ENCODE results near the gene PLA2G4A. TPM values are rescaled to one million over a fixed set of nuclear protein-coding genes. Genes with fewer than 3 reads are reported as not detected.
A peak's percentile ranks its signal among the peaks of the same experiment; 100 is the strongest.
"Not testable (repeated sequence)": the region's sequence is repeated elsewhere in the genome, so short reads cannot be mapped to it uniquely, and the experiment has no call there.

PLA2G4A gene
- total RNA-seq, 1 experiment from 2014 or later: 2.0 TPM

DNA sequence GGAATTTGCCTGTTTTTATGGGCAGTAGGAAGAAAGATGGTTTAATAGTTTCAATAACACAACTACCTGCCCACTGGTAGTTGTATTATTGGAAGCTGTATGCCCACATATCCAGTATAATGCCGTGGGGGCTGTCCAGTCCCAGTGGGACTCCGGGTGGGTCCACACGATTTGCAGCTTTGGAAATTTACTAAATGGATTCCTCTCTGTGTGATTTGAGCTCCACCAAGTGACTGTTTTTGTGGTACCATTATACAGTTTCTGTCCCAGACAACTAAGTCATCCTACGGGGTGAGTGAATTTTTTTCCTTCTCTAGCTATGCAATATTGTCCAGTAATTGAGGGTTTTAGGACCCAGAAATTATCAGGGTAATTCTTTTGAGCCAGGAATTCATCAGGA lies 86.8 kb downstream of the PLA2G4A start:
- Mint-ChIP-seq H3K4me1 (ENCODE audit: low read depth, unreplicated experiment) (no peaks in the 10 kb centered on the region), H3K9me3 (ENCODE audit: unreplicated experiment) (no peaks in the 10 kb centered on the region), H3K27ac (ENCODE audit: unreplicated experiment) (no peak overlapping the region), H3K27me3 (ENCODE audit: insufficient read depth, unreplicated experiment) (no peaks in the 10 kb centered on the region), H3K4me3 (ENCODE audit: unreplicated experiment) (no peak overlapping the region), H3K36me3 (ENCODE audit: insufficient read depth, unreplicated experiment) (no peaks in the 10 kb centered on the region)
- no peak for DNase-seq
- CTCF ChIA-PET: no interaction called here
- H3K36me3 ChIP-seq (ENCODE audit: control insufficient read depth, insufficient read depth, low read length): no peaks in the 10 kb centered on the region
- no TSS peak for BruUV-seq (replicated peaks)
- H3K4me3 ChIP-seq (ENCODE audit: low read depth, low read length): no peak overlapping the region
- peaks cover 3% of the 10 kb centered on the region; the same call in 1 of the 2 replicates for H3K4me1 ChIP-seq
- H3K27me3 ChIP-seq (replicated peaks; ENCODE audit: control insufficient read depth, insufficient read depth, low read length): no peaks in the 10 kb centered on the region
- intact Hi-C loops (cut with micrococcal nuclease; ENCODE audit: unreplicated experiment): loop anchor here (1.0 to 10.0 kb wide), 3 partner anchors 193 to 433 kb away; partner anchors contain the start of gene PTGS2
- TF ChIP-seq CTCF (IDR thresholded peaks at IDR 0.05; ENCODE audit: insufficient read depth in 1 of 2, low read depth in 1 of 2, low read length in 1 of 2, severe bottlenecking in 1 of 2, unreplicated experiment in 1 of 2): no peak
- POLR2A ChIA-PET: interaction anchor here (0.6 kb wide), 1 partner anchor 193 kb away, joined by 4 read pairs; no protein-coding TSS in a partner anchor
- no peaks in the 10 kb centered on the region for H3K9me3 ChIP-seq

- H3K9me3 Mint-ChIP-seq (ENCODE audit: unreplicated experiment); H3K4me1 ChIP-seq; H3K4me3 Mint-ChIP-seq (ENCODE audit: unreplicated experiment); H3K9me3 ChIP-seq; H3K36me3 ChIP-seq (ENCODE audit: control insufficient read depth, insufficient read depth, low read length); H3K27me3 Mint-ChIP-seq (ENCODE audit: insufficient read depth, unreplicated experiment); H3K36me3 Mint-ChIP-seq (ENCODE audit: insufficient read depth, unreplicated experiment); H3K4me1 Mint-ChIP-seq (ENCODE audit: low read depth, unreplicated experiment); POLR2A ChIA-PET; H3K27me3 ChIP-seq (replicated peaks; ENCODE audit: control insufficient read depth, insufficient read depth, low read length); BruUV-seq (replicated peaks); H3K4me3 ChIP-seq (ENCODE audit: low read depth, low read length); H3K27ac Mint-ChIP-seq (ENCODE audit: unreplicated experiment); DNase-seq: not testable (repeated sequence)
- CTCF ChIA-PET: interaction anchor here (0.6 to 1.6 kb wide), 7 partner anchors 11 to 1671 kb away, joined by 3 to 6 read pairs (median 5); partner anchors contain the start of gene PTGS2
- intact Hi-C loops (cut with micrococcal nuclease; ENCODE audit: unreplicated experiment): loop anchor here (1.0 to 10.0 kb wide), 4 partner anchors 69 to 310 kb away; partner anchors contain the start of gene PTGS2
- TF ChIP-seq CTCF (IDR thresholded peaks at IDR 0.05; ENCODE audit: insufficient read depth in 1 of 2, low read depth in 1 of 2, low read length in 1 of 2, severe bottlenecking in 1 of 2, unreplicated experiment in 1 of 2): peak; percentile 24 to 29
Observed at GRCh38 chr1:186917106-186917786, 88.5 kb downstream of the PLA2G4A start.

DNA sequence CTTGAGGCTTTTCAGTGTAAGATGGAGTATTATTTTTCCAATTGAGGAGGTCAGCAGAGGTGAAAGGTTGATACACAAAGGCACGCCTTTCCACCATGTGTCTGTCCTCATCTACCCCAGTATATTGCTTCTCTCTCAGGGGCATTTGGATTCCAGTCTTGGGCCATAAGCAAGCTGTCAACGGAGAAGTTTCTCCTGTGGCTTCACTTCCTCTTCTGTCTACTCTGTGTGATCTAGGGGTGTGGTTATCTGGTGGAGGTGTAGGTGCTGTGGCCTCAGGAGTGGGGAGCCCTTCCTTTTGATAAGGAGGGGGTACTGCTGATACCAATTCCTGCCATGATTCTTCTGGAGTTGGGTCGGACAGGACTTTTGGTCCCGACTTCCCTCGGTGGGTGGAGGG lies 92.6 kb downstream of the PLA2G4A start:
- H3K4me3 ChIP-seq (ENCODE audit: low read depth, low read length); intact Hi-C loops (cut with micrococcal nuclease; ENCODE audit: unreplicated experiment); CTCF ChIA-PET; H3K27me3 Mint-ChIP-seq (ENCODE audit: insufficient read depth, unreplicated experiment); POLR2A ChIA-PET; H3K27ac Mint-ChIP-seq (ENCODE audit: unreplicated experiment); H3K36me3 Mint-ChIP-seq (ENCODE audit: insufficient read depth, unreplicated experiment); BruUV-seq (replicated peaks); H3K4me1 Mint-ChIP-seq (ENCODE audit: low read depth, unreplicated experiment); H3K27me3 ChIP-seq (replicated peaks; ENCODE audit: control insufficient read depth, insufficient read depth, low read length); H3K4me3 Mint-ChIP-seq (ENCODE audit: unreplicated experiment); H3K36me3 ChIP-seq (ENCODE audit: control insufficient read depth, insufficient read depth, low read length); H3K4me1 ChIP-seq; DNase-seq; H3K9me3 ChIP-seq: not testable (repeated sequence)
- H3K9me3 Mint-ChIP-seq (ENCODE audit: unreplicated experiment): peaks cover 12% of the 10 kb centered on the region

GRCh38 chr1:186922814-186923213 lies 94.1 kb downstream of the PLA2G4A start:
- peaks cover 17% of the 10 kb centered on the region for H3K4me1 ChIP-seq
- H3K4me3 ChIP-seq (ENCODE audit: low read depth, low read length); H3K4me3 Mint-ChIP-seq (ENCODE audit: unreplicated experiment); H3K27me3 Mint-ChIP-seq (ENCODE audit: insufficient read depth, unreplicated experiment); H3K4me1 Mint-ChIP-seq (ENCODE audit: low read depth, unreplicated experiment); DNase-seq; intact Hi-C loops (cut with micrococcal nuclease; ENCODE audit: unreplicated experiment); H3K9me3 ChIP-seq; BruUV-seq (replicated peaks); H3K36me3 Mint-ChIP-seq (ENCODE audit: insufficient read depth, unreplicated experiment); H3K27ac Mint-ChIP-seq (ENCODE audit: unreplicated experiment); CTCF ChIA-PET; POLR2A ChIA-PET; H3K27me3 ChIP-seq (replicated peaks; ENCODE audit: control insufficient read depth, insufficient read depth, low read length); H3K36me3 ChIP-seq (ENCODE audit: control insufficient read depth, insufficient read depth, low read length): not testable (repeated sequence)
- H3K9me3 Mint-ChIP-seq (ENCODE audit: unreplicated experiment): peaks cover 12% of the 10 kb centered on the region
